Endothelial cell of umbilical vein (primary cell): ENCODE data around the gene AP3M1. TPM values are rescaled to one million over a fixed set of nuclear protein-coding genes. Genes with fewer than 3 reads are reported as not detected.

Experiments used
- BruUV-seq: library from RNA; stranded (reverse); fragments of 400-500 nt; replicated peaks from 2 replicates; lab custom pipeline; 2021; lab: Mats Ljungman, UMichigan
- CTCF ChIA-PET: fragments of 300-600, 350-600 bp; sonication (Branson Sonifier 250); formaldehyde crosslinking; loops from one replicate; lab custom pipeline; 2021; ENCODE audit warnings: antibody characterized with exemption, inconsistent platforms; lab: Charles Lee
- POLR2A ChIA-PET: fragments of 300-600, 350-600 bp; sonication (Branson Sonifier 250); formaldehyde crosslinking; loops from one replicate; lab custom pipeline; 2021; ENCODE audit warnings: antibody characterized with exemption, inconsistent platforms; lab: Charles Lee
- DNase-seq: peaks from one replicate; pipeline ENCODE4 v3.0.0-alpha.2; 2011; ENCODE audit warnings: low read depth, low spot score
- FAIRE-seq: peaks from 2 replicates; lab custom pipeline; 2011; peaks lifted over from hg19 to GRCh38; lab: Jason Lieb, UNC
- H2AFZ ChIP-seq: 2 replicates; pipeline ENCODE4 v1.6.0; 2012; ENCODE audit warnings: low read depth, low read length, control low read depth, inconsistent platforms
- H3K27ac ChIP-seq: 2 replicates; pipeline ENCODE4 v1.5.1; 2011; ENCODE audit warnings: low read depth, mild to moderate bottlenecking, control low read depth, low read length, moderate library complexity; ENCODE audit not compliant: insufficient read depth
- H3K27me3 ChIP-seq, 2 experiments: 2 replicates each; pipeline versions ENCODE4 v1.6.0 to v1.6.1; 2011; ENCODE audit warnings: low read length in 2 of 2, mixed read lengths in 1 of 2; ENCODE audit not compliant: control insufficient read depth in 2 of 2, insufficient read depth in 2 of 2
- H3K36me3 ChIP-seq, 2 experiments: 2 replicates in 1 of 2; 3 replicates in 1 of 2; pipeline ENCODE4 v1.5.1; 2011; ENCODE audit warnings: low read length in 2 of 2, mild to moderate bottlenecking in 1 of 2, moderate library complexity in 1 of 2; ENCODE audit not compliant: control insufficient read depth in 2 of 2, insufficient read depth in 2 of 2; ENCODE audit errors: extremely low read depth in 1 of 2
- H3K4me1 ChIP-seq: 3 replicates; pipeline ENCODE4 v1.5.1; 2011; ENCODE audit warnings: mild to moderate bottlenecking, low read length; ENCODE audit not compliant: control insufficient read depth, insufficient read depth; ENCODE audit errors: extremely low read depth
- H3K4me2 ChIP-seq: 2 replicates; pipeline ENCODE4 v1.6.1; 2011; ENCODE audit warnings: low read length, control low read depth, mixed read lengths; ENCODE audit not compliant: insufficient read depth
- H3K4me3 ChIP-seq, 3 experiments: fragments of 200-600 bp in 1 of 3; sonication (generic), shearing (Covaris generic) in 1 of 3; replicated peaks in 1 of 3; 2 replicates each; pipeline ENCODE4 v1.5.1; 2011 to 2016; ENCODE audit warnings: control low read depth in 3 of 3, low read length in 3 of 3, mild to moderate bottlenecking in 2 of 3, inconsistent platforms in 1 of 3, low read depth in 1 of 3, moderate library complexity in 1 of 3; ENCODE audit not compliant: insufficient read depth in 1 of 3
- H3K79me2 ChIP-seq: 2 replicates; pipeline ENCODE4 v1.6.0; 2012; ENCODE audit warnings: low read length, inconsistent platforms; ENCODE audit not compliant: control insufficient read depth, insufficient read depth
- H3K9ac ChIP-seq: replicated peaks from 2 replicates; pipeline ENCODE3; 2011; ENCODE audit warnings: low read length, control low read depth; ENCODE audit not compliant: insufficient read depth; ENCODE audit errors: extremely low read depth
- H3K9me1 ChIP-seq: replicated peaks from 3 replicates; pipeline ENCODE4 v1.6.0; 2011; ENCODE audit warnings: mild to moderate bottlenecking, low read length; ENCODE audit not compliant: control insufficient read depth, insufficient read depth; ENCODE audit errors: extremely low read depth
- H3K9me3 ChIP-seq: replicated peaks from 2 replicates; pipeline ENCODE4 v1.5.1; 2012; ENCODE audit warnings: low read length, inconsistent platforms; ENCODE audit not compliant: control insufficient read depth, insufficient read depth
- H4K20me1 ChIP-seq: replicated peaks from 2 replicates; pipeline ENCODE3; 2011; ENCODE audit warnings: mild to moderate bottlenecking, low read length; ENCODE audit not compliant: control insufficient read depth, insufficient read depth; ENCODE audit errors: extremely low read depth
- CTCF ChIP-seq, 2 donors: IDR thresholded peaks; 1 replicate in 1 of 2; 2 replicates in 1 of 2; pipeline ENCODE4 v1.5.1; 2011; ENCODE audit warnings: low read length in 2 of 2, mild to moderate bottlenecking in 2 of 2, moderate library complexity in 2 of 2, control low read depth in 1 of 2, inconsistent platforms in 1 of 2, low read depth in 1 of 2; ENCODE audit not compliant: insufficient read depth in 1 of 2; ENCODE audit errors: extremely low read depth in 1 of 2
- EZH2 ChIP-seq: IDR thresholded peaks from 2 replicates; pipeline ENCODE4 v1.6.1; 2012; ENCODE audit warnings: borderline replicate concordance, low read depth, mild to moderate bottlenecking, moderate library complexity, low read length, inconsistent platforms; ENCODE audit not compliant: severe bottlenecking
- FOS ChIP-seq: IDR thresholded peaks from 2 replicates; pipeline ENCODE4 v1.6.1; 2011; ENCODE audit warnings: mild to moderate bottlenecking, low read length, moderate library complexity, borderline replicate concordance; ENCODE audit not compliant: insufficient read depth
- GATA2 ChIP-seq: IDR thresholded peaks from 2 replicates; pipeline ENCODE4 v1.7.0; 2011; ENCODE audit warnings: low read depth, mild to moderate bottlenecking, moderate library complexity, mixed read lengths, low read length; ENCODE audit not compliant: insufficient read length, insufficient read depth
- JUN ChIP-seq: IDR thresholded peaks from 2 replicates; pipeline ENCODE4 v1.6.1; 2011; ENCODE audit warnings: borderline replicate concordance, low read depth; ENCODE audit not compliant: insufficient read length, insufficient read depth
- MAX ChIP-seq: IDR thresholded peaks from 2 replicates; pipeline ENCODE4 v1.6.1; 2011; ENCODE audit not compliant: insufficient read depth, insufficient read length
- MYC ChIP-seq: IDR thresholded peaks from one replicate; pipeline ENCODE4 v1.6.1; 2011; ENCODE audit warnings: mild to moderate bottlenecking, low read depth, low read length
- POLR2A ChIP-seq: IDR thresholded peaks from 2 replicates; pipeline ENCODE4 v1.6.1; 2012; ENCODE audit warnings: low read depth, mild to moderate bottlenecking, control low read depth, low read length
- POLR2AphosphoS5 ChIP-seq: IDR thresholded peaks from 2 replicates; pipeline ENCODE4 v1.6.1; 2012; ENCODE audit warnings: low read depth, mild to moderate bottlenecking, control low read depth, low read length, moderate library complexity; ENCODE audit not compliant: insufficient read depth
- dilution Hi-C: fragments of 300-500 bp; cut with MboI; formaldehyde crosslinking; loops from one replicate; pipeline ENCODE4 v1.15.0; 2019; ENCODE audit warnings: low sequenced_read_pairs; ENCODE audit not compliant: extremely low pct_ligation_motif_present
- intact Hi-C: fragments of 100-400 bp; cut with micrococcal nuclease; formaldehyde crosslinking; loops from one replicate; pipeline ENCODE4 v1.10.0; 2022
- polyA plus RNA-seq, 4 experiments: library from polyadenylated mRNA; depleted of rRNA in 3 of 4; stranded (reverse) in 3 of 4; unstranded in 1 of 4; fragments of >200 nt; gene quantifications; 2 replicates each; pipeline versions ENCODE4 v1.2.1 to v1.2.3, GENCODE V29; 2011 to 2012; ENCODE audit warnings: missing spikeins in 1 of 4
- total RNA-seq: library from RNA; stranded (reverse); gene quantifications from 2 replicates; pipeline ENCODE4 v1.2.3, GENCODE V29; 2021

The AP3M1 gene
- total and polyA plus RNA-seq, 2 donors (not counting 3 experiments of a cell fraction or from before 2014, with no cell fraction given), result 34.0 to 58.8 TPM

GRCh38 chr10:74076961-74077360, 73.7 kb downstream of the AP3M1 start:
- no peaks in the 10 kb centered on the region for H4K20me1 ChIP-seq
- H3K9me3 ChIP-seq, result no peaks in the 10 kb centered on the region
- no peak overlapping the region for H3K9ac ChIP-seq
- H3K9me1 ChIP-seq, result no peaks in the 10 kb centered on the region
- no peaks in the 10 kb centered on the region for H3K27me3 ChIP-seq
- no peak for FAIRE-seq
- H3K27ac ChIP-seq, result no peak overlapping the region
- no peak overlapping the region for H2AFZ ChIP-seq
- no TSS peak for BruUV-seq
- peaks cover 56% of the 10 kb centered on the region for H3K79me2 ChIP-seq
- no peak for TF ChIP-seq MAX
- no peak for TF ChIP-seq JUN
- no peak for TF ChIP-seq CTCF (IDR thresholded peaks at IDR 0.05; ENCODE audit: extremely low read depth in 1 of 2, insufficient read depth in 1 of 2, low read depth in 1 of 2, low read length in 2 of 2)
- TF ChIP-seq MYC, result no peak
- no peak for TF ChIP-seq GATA2
- no peak for TF ChIP-seq POLR2AphosphoS5
- no peak for TF ChIP-seq FOS
- no peak for TF ChIP-seq POLR2A
- no peak for TF ChIP-seq EZH2
- peaks cover 8 to 20% of the 10 kb centered on the region in 2 experiments for H3K36me3 ChIP-seq
- dilution Hi-C loops (no loop called here), intact Hi-C loops (no loop called here)
- no peak overlapping the region for H3K4me2 ChIP-seq
- no peak overlapping the region for H3K4me3 ChIP-seq
- POLR2A ChIA-PET, result no interaction called here
- DNase-seq, result no peak
- CTCF ChIA-PET, result interaction anchor here (1.0 to 8.1 kb wide), 6 partner anchors 29 to 189 kb away, joined by 3 to 191 read pairs (median 6); no protein-coding TSS in a partner anchor
- H3K4me1 ChIP-seq, result peaks cover 64% of the 10 kb centered on the region
